GM20000 (cell line): ENCODE results near the gene ZBED1.
A peak's percentile ranks its signal among the peaks of the same experiment; 100 is the strongest.
"Not testable (repeated sequence)": the region's sequence is repeated elsewhere in the genome, so short reads cannot be mapped to it uniquely, and the experiment has no call there.

Experiments
- DNase-seq: peaks from one replicate; pipeline ENCODE4 v3.0.0; 2012; ENCODE audit warnings: low spot score
- TF ChIP-seq, protein P1 (sequence below): IDR thresholded peaks from 2 replicates; pipeline ENCODE4 v1.5.1; 2012; ENCODE audit warnings: mild to moderate bottlenecking, control low read depth; ENCODE audit errors: extremely low read depth, missing control alignments

ZBED1 gene

GRCh38 chrX:2507196-2507595 is 6.4 kb upstream of the ZBED1 start:
- no peak for DNase-seq
- TF ChIP-seq, protein P1, sequence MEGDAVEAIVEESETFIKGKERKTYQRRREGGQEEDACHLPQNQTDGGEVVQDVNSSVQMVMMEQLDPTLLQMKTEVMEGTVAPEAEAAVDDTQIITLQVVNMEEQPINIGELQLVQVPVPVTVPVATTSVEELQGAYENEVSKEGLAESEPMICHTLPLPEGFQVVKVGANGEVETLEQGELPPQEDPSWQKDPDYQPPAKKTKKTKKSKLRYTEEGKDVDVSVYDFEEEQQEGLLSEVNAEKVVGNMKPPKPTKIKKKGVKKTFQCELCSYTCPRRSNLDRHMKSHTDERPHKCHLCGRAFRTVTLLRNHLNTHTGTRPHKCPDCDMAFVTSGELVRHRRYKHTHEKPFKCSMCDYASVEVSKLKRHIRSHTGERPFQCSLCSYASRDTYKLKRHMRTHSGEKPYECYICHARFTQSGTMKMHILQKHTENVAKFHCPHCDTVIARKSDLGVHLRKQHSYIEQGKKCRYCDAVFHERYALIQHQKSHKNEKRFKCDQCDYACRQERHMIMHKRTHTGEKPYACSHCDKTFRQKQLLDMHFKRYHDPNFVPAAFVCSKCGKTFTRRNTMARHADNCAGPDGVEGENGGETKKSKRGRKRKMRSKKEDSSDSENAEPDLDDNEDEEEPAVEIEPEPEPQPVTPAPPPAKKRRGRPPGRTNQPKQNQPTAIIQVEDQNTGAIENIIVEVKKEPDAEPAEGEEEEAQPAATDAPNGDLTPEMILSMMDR: no peak

- DNase-seq: not testable (repeated sequence)
Measured at GRCh38 chrX:2505341-2505740, 4.6 kb upstream of the ZBED1 start.

DNA sequence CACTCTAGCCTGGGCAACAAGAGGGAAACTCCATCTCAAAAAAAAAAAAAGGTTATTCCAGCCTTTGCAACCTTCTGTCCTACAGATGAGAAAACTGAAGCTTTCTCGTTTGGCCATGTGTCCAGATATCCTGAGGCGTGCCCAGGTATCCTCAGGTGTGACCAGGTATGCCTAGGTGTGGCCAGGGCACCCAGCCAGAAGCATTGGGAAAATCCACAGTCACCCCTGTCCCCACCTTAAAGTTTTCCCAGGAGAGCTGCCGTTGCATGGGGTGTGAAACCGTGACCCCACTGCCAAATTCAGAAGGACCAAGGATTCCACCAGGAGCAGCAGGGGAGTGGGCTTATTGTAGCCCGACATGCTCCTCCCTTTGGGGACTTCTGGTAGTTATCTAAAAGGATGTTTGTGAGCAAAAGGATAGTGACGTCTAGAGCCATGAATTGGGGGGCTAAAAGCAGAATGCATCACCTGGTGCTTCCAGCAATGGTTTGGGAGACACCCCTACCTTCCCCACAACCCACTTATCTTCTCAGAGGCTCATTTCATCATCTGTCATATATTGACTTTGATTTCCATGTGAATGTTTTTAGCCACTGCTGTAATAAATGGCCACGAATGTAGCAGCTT is 4.0 kb upstream of the ZBED1 start:
- DNase-seq: no peak
- TF ChIP-seq, protein P1: no peak

DNA sequence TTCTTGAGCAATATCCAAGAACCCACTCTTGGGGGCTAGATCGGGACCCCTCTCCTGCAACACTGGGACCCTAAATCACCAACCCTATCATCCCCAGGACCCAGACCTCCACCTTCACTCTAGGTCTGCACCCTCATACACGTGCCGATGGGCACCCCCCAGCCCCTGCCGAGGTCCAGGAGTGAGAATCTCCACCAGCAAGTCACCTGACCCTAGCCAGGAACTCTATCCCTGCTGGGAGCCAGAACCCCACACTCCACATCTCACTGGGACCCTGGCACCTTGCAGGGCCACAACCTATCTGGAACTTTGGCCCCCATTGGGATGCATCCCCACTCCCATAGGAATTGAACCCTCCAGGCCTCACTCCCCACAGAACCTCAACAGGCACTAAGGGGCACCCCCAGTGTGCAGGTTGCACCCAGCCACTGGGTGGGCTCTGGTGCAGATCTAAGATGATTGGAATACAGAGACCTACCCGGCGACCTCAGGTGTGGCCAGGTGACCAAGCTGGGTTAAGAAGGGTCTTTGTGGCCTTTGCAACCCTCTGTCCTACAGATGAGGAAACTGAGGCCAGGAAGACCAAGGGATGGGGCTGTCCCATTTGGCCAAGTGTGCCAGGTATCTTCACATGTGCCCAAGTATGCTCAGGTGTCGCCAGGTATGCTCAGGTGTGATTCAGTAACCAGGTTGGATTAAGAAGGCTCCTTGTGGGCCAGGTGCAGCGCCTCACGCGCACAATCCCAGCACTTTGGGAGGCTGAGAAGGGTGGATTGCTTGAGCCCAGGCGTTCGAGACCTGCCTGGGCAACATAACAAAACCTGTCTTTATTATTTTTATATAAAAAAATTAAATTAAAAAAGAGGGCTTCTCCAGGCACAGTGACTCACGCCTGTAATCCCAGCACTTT is 3.1 kb upstream of the ZBED1 start:
- DNase-seq: no peak
- TF ChIP-seq, protein P1: no peak

- no peak for DNase-seq
- TF ChIP-seq, protein P1: no peak
Measured at GRCh38 chrX:2502668-2503519, 2.1 kb upstream of the ZBED1 start.

GRCh38 chrX:2502120-2502667 is 1.4 kb upstream of the ZBED1 start:
- DNase-seq: no peak
- TF ChIP-seq, protein P1: no peak

DNA sequence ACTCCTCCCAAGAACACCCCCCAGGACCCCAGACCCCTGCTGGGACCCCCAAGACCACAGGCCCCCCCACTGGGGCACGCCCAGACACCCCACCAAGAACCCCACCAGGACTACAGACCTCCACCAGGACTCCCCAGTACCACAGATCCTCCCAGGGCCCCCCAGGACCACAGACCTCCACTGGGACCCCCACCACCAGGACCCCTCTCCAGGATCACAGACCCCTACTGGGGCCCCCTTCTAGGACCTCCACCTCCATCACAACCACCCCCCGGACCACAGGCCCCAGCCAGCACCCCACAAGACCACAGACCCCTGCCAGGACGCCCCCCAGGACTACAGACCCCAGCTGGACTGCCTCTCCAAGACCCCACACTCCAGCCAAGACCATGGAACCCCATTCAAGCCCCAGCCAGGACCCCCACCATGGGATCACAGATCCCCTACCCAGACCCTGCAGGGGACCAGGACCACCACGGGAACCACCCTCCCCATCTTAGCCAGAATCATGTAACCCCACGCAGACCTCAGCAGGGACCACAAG is 855 bp upstream of the ZBED1 start:
- TF ChIP-seq, protein P1: no peak

More for the DNA sequence above, 855 bp upstream of the ZBED1 start:
- peak; percentile 35 for DNase-seq
